Sigmoid colon (tissue), 7 donors: ENCODE measurements around the gene CDH3. TPM values are rescaled to one million over a fixed set of nuclear protein-coding genes. Genes with fewer than 3 reads are reported as not detected.
"Not testable (repeated sequence)": the region's sequence is repeated elsewhere in the genome, so short reads cannot be mapped to it uniquely, and the experiment has no call there.

Experiments used
- DNase-seq: peaks from one replicate; pipeline ENCODE4 v3.0.0-alpha.2; 2019
- H3K27ac ChIP-seq, 4 donors: fragments of 200-600 bp; sonication (generic); one replicate each; pipeline ENCODE4 v1.5.1; 2016 to 2019; ENCODE audit warnings: mild to moderate bottlenecking in 1 of 4
- H3K27me3 ChIP-seq, 3 donors: fragments of 200-600 bp; sonication (generic); one replicate each; pipeline ENCODE4 v1.5.1; 2019; ENCODE audit warnings: mild to moderate bottlenecking in 1 of 3
- H3K36me3 ChIP-seq, 4 donors: fragments of 200-600 bp; sonication (generic); one replicate each; pipeline ENCODE4 v1.5.1; 2016 to 2019
- H3K4me1 ChIP-seq, 4 donors: fragments of 200-600 bp; sonication (generic); one replicate each; pipeline ENCODE4 v1.5.1; 2017 to 2019
- H3K4me3 ChIP-seq, 4 donors: fragments of 200-600 bp; sonication (generic); one replicate each; pipeline ENCODE4 v1.5.1; 2017 to 2019; ENCODE audit warnings: mild to moderate bottlenecking in 2 of 4, moderate library complexity in 1 of 4
- H3K9me3 ChIP-seq, 4 donors: fragments of 200-600 bp in 3 of 4; sonication (generic) in 3 of 4; one replicate each; pipeline versions ENCODE4 v1.5.1 to v1.6.1; 2013 to 2019
- EP300 ChIP-seq, 4 donors: sonication (generic); formaldehyde crosslinking; IDR thresholded peaks; one replicate each; pipeline ENCODE4 v1.6.1; 2017; ENCODE audit warnings: antibody characterized with exemption in 4 of 4
- POLR2A ChIP-seq, 2 donors: fragments of 450-650 bp; IDR thresholded peaks; one replicate each; pipeline ENCODE4 v1.6.1; 2016; ENCODE audit warnings: antibody characterized with exemption in 2 of 2, mild to moderate bottlenecking in 2 of 2, moderate library complexity in 2 of 2
- POLR2AphosphoS5 ChIP-seq, 4 donors: sonication (generic); formaldehyde crosslinking; IDR thresholded peaks; one replicate each; pipeline ENCODE4 v1.6.1; 2017; ENCODE audit warnings: antibody characterized with exemption in 4 of 4
- WGBS, 2 donors: extraction: QIAGEN DNeasy Blood & Tissue Kit; methylation state at CpG; one replicate each; pipeline ENCODE4 v1.1.7; 2013; 5-methylcytosine and 5-hydroxymethylcytosine counted together
- intact Hi-C: fragments of 100-400 bp; cut with DNase I; formaldehyde crosslinking; loops from one replicate; pipeline ENCODE4 v1.15.1; 2023
- polyA plus RNA-seq, 3 donors: library from polyadenylated mRNA; stranded (reverse); fragments of 200-250 nt; gene quantifications; one replicate each; pipeline ENCODE4 v1.2.3, GENCODE V29; 2013
- total RNA-seq, 4 donors: library from RNA; depleted of rRNA; stranded (reverse); fragments of >200 nt; gene quantifications; one replicate each; pipeline ENCODE4 v1.1.0, GENCODE V29; 2016
- TF ChIP-seq, protein P1 (sequence below), 4 experiments: fragments of 450-650 bp in 3 of 4; fragments of 200-600 bp in 1 of 4; IDR thresholded peaks; one replicate each; pipeline ENCODE4 v1.5.1; 2016 to 2019; ENCODE audit warnings: antibody characterized with exemption in 4 of 4, mild to moderate bottlenecking in 3 of 4, moderate library complexity in 2 of 4
- donor health status: healthy with polysubstance abuse.
- donor health status: Bipolar disorder and iron deficiency.
- donor health status: healthy.

CDH3 gene
- total and polyA plus RNA-seq, 7 donors, result under 0.01 to 4.9 (median 1.5) TPM; not detected in 3

DNA sequence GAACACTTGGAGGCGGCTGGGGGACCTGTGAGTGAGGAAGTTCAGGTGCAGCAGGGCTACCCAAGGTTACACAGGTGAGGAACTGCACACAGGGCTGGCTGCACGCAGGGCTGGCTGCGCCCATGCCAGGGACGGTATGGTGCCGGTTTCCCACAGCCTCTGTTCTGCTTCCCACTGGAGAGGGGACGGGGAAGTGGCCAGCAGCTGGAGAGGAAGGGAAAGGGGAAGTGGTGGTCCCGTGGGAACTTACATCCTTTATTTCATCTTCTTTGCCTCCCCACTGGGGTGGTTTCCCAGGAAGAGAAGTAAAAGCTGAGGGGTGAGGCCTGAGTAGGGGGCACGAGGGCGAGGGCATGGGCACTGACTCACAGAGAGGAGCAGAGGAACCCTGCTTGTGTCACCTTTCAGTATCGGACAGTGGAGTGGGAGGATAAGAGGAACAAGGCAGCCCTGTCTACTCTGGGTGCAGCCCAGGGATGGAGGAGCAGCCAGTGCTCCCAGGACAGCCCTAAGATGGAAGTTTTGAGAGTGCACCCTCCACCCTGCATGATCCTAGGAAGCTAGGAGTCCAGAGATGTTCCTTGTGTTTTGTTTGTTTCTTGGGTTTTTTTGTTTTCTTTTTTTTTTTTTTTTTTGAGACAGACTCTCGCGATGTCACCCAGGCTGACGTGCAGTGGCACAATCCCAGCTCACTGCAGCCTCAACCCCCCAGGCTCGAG, 66.5 kb downstream of the CDH3 start:
- Histone ChIP-seq H3K27me3 (peaks cover 0 to 8% (median 7%) of the 10 kb centered on the region in 3 donors), H3K27ac (no peak overlapping the region), H3K4me3 (no peak overlapping the region), H3K9me3 (no peaks in the 10 kb centered on the region), H3K36me3 (no peaks in the 10 kb centered on the region), H3K4me1 (no peaks in the 10 kb centered on the region)
- TF ChIP-seq POLR2A (IDR thresholded peaks at IDR 0.05) (no peak), POLR2AphosphoS5 (IDR thresholded peaks at IDR 0.05) (no peak), EP300 (IDR thresholded peaks at IDR 0.05) (no peak)
- TF ChIP-seq, protein P1, sequence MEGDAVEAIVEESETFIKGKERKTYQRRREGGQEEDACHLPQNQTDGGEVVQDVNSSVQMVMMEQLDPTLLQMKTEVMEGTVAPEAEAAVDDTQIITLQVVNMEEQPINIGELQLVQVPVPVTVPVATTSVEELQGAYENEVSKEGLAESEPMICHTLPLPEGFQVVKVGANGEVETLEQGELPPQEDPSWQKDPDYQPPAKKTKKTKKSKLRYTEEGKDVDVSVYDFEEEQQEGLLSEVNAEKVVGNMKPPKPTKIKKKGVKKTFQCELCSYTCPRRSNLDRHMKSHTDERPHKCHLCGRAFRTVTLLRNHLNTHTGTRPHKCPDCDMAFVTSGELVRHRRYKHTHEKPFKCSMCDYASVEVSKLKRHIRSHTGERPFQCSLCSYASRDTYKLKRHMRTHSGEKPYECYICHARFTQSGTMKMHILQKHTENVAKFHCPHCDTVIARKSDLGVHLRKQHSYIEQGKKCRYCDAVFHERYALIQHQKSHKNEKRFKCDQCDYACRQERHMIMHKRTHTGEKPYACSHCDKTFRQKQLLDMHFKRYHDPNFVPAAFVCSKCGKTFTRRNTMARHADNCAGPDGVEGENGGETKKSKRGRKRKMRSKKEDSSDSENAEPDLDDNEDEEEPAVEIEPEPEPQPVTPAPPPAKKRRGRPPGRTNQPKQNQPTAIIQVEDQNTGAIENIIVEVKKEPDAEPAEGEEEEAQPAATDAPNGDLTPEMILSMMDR (IDR thresholded peaks at IDR 0.05), result no peak
- intact Hi-C loops, result no loop called here
- DNase-seq, result no peak
- WGBS, 2 donors, result 49 to 64% methylated on average over 14 of the region's 14 CpGs

DNA sequence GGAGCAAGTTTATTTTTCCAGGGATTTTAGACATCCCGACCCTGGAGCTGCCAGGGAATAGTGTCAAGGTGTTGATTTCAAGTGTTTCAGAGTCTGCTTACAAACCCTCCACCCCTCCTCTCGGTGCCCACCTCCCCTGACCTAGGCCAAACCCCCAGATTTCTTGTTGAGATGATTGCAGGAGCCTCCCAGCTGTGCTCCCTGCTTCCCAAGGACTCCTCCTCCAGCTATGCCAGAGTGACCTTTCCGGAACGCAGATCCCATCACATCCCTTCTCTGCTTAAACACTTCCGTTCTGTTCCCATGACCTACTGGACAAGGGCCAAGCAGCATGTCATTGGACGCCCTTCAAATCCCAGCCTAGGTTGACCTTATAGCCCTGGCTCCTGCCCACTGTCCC, 68.3 kb downstream of the CDH3 start:
- TF ChIP-seq POLR2AphosphoS5 (IDR thresholded peaks at IDR 0.05) (no peak), EP300 (IDR thresholded peaks at IDR 0.05) (no peak), POLR2A (IDR thresholded peaks at IDR 0.05) (no peak)
- TF ChIP-seq, protein P1 (IDR thresholded peaks at IDR 0.05), result no peak
- 69 to 75% methylated on average over 6 of the region's 6 CpGs for WGBS, 2 donors
- no peaks in the 10 kb centered on the region for H3K36me3 ChIP-seq
- H3K9me3 ChIP-seq, result peaks cover 0 to 3% (median 0%) of the 10 kb centered on the region in 4 donors
- H3K4me3 ChIP-seq, result no peak overlapping the region
- intact Hi-C loops, result no loop called here
- no peak overlapping the region for H3K27ac ChIP-seq
- H3K4me1 ChIP-seq, result no peaks in the 10 kb centered on the region
- H3K27me3 ChIP-seq, result peaks cover 0 to 8% (median 7%) of the 10 kb centered on the region in 3 donors
- no peak for DNase-seq

DNA sequence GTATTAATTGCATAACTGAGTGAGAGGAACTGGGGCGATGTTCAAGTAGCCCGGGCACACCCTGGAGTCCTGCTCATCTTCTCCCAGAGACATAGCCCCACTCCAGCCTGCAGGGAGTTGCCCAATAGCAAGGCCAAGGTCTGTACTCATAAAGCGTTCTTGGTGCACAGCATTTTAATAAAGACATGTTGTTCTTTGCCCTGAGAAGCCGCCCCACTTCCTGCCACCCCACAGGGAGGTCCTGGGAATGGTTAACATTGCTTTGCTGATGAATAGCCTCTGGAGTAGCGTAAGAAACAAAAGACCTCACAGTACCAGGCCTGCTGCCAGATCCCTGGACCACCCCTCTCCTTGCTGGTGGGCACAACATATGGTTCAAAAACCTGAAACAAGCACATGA, 70.4 kb downstream of the CDH3 start:
- Histone ChIP-seq H3K36me3 (no peaks in the 10 kb centered on the region), H3K9me3 (peaks cover 0 to 3% (median 0%) of the 10 kb centered on the region in 4 donors), H3K4me3 (no peak overlapping the region), H3K27ac (no peak overlapping the region), H3K27me3 (peaks cover 0 to under 1% (median 0%) of the 10 kb centered on the region in 3 donors), H3K4me1 (no peaks in the 10 kb centered on the region)
- intact Hi-C loops, result no loop called here
- WGBS, 2 donors, result 30 to 63% methylated on average over 5 of the region's 5 CpGs
- no peak for DNase-seq
- no peak for TF ChIP-seq EP300 (IDR thresholded peaks at IDR 0.05)
- TF ChIP-seq, protein P1 (IDR thresholded peaks at IDR 0.05), result no peak
- no peak for TF ChIP-seq POLR2A (IDR thresholded peaks at IDR 0.05)

DNA sequence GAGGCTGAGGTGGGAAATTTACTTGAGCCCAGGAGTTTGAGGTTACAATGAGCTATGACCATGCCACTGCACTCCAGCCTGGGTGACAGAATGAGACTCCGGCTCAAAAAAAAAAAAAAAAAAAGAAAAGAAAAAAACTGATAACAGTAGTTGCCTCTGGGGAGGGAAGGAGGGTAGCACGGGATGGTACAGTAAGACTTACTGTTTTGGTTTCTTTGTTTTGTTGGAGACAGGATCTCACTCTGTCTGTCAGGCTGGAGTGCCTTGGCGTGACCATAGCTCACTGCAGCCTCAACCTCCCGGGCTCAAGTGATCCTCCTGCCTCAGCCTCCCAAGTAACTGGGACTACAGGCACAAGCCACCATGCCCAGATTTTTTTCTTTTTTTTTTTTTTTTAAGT, 71.4 kb downstream of the CDH3 start:
- intact Hi-C loops, H3K36me3 ChIP-seq: not testable (repeated sequence)
- WGBS, 2 donors, result 81 to 93% methylated on average over 4 of the region's 4 CpGs

DNA sequence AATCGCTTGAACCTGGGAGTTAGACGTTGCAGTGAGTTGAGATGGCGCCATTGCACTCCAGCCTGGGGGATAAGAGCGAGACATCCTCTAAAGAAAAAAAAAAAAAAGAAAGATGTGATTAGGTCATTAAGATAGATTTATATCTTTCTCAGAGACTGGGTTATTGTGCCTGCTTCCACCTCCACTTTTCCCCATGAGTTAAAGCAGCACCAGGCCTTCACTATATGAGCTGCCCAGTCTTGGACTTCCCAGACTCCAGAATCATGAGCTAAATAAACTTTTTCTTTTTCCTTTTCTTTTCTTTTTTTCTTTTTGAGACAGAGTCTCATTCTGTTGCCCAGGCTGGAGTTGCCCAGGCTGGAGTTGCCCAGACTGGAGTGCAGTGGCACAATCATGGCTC, 72.6 kb downstream of the CDH3 start:
- no peaks in the 10 kb centered on the region for H3K27me3 ChIP-seq
- H3K36me3 ChIP-seq, result no peaks in the 10 kb centered on the region
- H3K4me1 ChIP-seq, result no peaks in the 10 kb centered on the region
- no peak overlapping the region for H3K27ac ChIP-seq
- peaks cover 0 to 3% (median 0%) of the 10 kb centered on the region in 4 donors for H3K9me3 ChIP-seq
- intact Hi-C loops, result no loop called here
- TF ChIP-seq POLR2AphosphoS5 (IDR thresholded peaks at IDR 0.05), result no peak
- TF ChIP-seq, protein P1 (IDR thresholded peaks at IDR 0.05), result no peak
- TF ChIP-seq POLR2A (IDR thresholded peaks at IDR 0.05), result no peak
- no peak for TF ChIP-seq EP300 (IDR thresholded peaks at IDR 0.05)
- WGBS, 2 donors, result 97 to 98% methylated on average over 4 of the region's 4 CpGs
- no peak for DNase-seq
- H3K4me3 ChIP-seq, result no peak overlapping the region

More for the DNA sequence above, 71.4 kb downstream of the CDH3 start:
- H3K9me3 ChIP-seq, H3K27me3 ChIP-seq, H3K4me3 ChIP-seq, H3K4me1 ChIP-seq, H3K27ac ChIP-seq, DNase-seq: not testable (repeated sequence)
